Brain microvascular endothelial cell (primary cell): Measurements from ENCODE around the gene LRRC9.

ENCODE experiments used
- DNase-seq: peaks from one replicate; pipeline ENCODE4 v3.0.0-alpha.2; 2020
- H3K27ac ChIP-seq: fragments of 250-450 bp; sonication (Bioruptor Pico); 2 replicates; pipeline ENCODE4 v1.5.1; 2020; ENCODE audit warnings: mild to moderate bottlenecking, moderate library complexity
- H3K27me3 ChIP-seq: fragments of 250-450 bp; sonication (Bioruptor Pico); replicated peaks from 2 replicates; pipeline ENCODE4 v1.5.1; 2020; ENCODE audit warnings: mild to moderate bottlenecking
- H3K36me3 ChIP-seq: fragments of 250-450 bp; sonication (Bioruptor Pico); replicated peaks from 2 replicates; pipeline ENCODE4 v1.5.1; 2020; ENCODE audit warnings: mild to moderate bottlenecking
- H3K4me3 ChIP-seq: 2 replicates; pipeline ENCODE4 v1.5.1; 2011; ENCODE audit warnings: low read depth, mild to moderate bottlenecking, control low read depth, low read length, moderate library complexity
- in situ Hi-C: cut with HindIII; loops from 2 replicates; pipeline ENCODE4 v1.10.0; 2017; ENCODE audit warnings: low sequenced_read_pairs, low pct_ligation_motif_present
- TF ChIP-seq, protein P1 (sequence below): IDR thresholded peaks from 2 replicates; pipeline ENCODE4 v1.5.1; 2011; ENCODE audit warnings: low read depth, mild to moderate bottlenecking, moderate library complexity, low read length, control low read depth, inconsistent platforms; ENCODE audit errors: missing control alignments

LRRC9 gene

DNA sequence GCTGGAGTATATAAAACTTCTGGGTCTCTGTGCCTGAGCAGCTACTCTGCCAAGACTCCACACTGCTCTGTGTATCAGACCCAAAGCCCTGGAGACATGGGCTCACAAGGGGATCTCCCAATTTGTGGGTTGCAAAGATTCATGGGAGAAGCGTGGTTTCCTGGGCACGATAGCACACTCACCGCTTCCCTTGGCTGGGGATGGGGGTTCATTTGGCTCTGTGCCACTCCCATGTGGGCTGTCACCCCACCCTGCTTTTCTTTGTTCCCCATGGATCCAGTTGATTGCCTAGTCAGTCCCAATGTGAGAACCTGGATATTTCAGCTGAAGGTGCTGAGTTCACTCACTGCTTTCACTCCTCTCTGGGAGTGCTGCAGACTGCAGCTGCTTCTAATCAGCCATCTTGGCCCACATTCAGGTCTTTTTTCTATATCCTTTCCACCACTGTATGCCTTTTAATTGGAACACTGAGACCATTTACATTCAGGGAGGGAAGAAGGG lies 131.8 kb downstream of the LRRC9 start:
- in situ Hi-C loops: no loop called here
- TF ChIP-seq, protein P1, sequence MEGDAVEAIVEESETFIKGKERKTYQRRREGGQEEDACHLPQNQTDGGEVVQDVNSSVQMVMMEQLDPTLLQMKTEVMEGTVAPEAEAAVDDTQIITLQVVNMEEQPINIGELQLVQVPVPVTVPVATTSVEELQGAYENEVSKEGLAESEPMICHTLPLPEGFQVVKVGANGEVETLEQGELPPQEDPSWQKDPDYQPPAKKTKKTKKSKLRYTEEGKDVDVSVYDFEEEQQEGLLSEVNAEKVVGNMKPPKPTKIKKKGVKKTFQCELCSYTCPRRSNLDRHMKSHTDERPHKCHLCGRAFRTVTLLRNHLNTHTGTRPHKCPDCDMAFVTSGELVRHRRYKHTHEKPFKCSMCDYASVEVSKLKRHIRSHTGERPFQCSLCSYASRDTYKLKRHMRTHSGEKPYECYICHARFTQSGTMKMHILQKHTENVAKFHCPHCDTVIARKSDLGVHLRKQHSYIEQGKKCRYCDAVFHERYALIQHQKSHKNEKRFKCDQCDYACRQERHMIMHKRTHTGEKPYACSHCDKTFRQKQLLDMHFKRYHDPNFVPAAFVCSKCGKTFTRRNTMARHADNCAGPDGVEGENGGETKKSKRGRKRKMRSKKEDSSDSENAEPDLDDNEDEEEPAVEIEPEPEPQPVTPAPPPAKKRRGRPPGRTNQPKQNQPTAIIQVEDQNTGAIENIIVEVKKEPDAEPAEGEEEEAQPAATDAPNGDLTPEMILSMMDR: no peak

DNA sequence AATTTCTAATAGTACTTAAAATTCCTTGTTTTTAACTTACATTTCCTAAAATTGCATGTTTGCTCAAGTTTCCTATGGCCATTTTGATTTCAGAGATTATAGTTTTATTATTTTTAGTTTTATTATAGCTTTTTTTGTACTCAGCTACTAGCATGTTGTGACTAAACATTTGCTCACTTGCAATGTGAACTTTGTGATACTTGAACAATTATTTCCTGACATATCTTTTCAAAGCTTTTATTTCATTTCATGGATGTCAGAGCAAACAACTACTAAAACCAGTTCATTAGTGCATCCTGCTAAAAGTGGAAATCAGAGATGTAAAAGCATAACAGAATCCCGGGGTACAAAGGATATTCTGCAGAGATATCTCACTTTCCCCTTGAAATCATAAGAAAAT lies 138.1 kb downstream of the LRRC9 start:
- H3K27me3 ChIP-seq: no peaks in the 10 kb centered on the region
- in situ Hi-C loops: no loop called here
- H3K4me3 ChIP-seq: no peak overlapping the region
- H3K36me3 ChIP-seq: no peaks in the 10 kb centered on the region
- H3K27ac ChIP-seq: no peak overlapping the region
- DNase-seq: no peak
- TF ChIP-seq, protein P1: no peak

More for the DNA sequence above, 131.8 kb downstream of the LRRC9 start:
- Histone ChIP-seq H3K36me3 (no peaks in the 10 kb centered on the region), H3K27ac (no peak overlapping the region), H3K4me3 (no peak overlapping the region), H3K27me3 (no peaks in the 10 kb centered on the region)
- no peak for DNase-seq

DNA sequence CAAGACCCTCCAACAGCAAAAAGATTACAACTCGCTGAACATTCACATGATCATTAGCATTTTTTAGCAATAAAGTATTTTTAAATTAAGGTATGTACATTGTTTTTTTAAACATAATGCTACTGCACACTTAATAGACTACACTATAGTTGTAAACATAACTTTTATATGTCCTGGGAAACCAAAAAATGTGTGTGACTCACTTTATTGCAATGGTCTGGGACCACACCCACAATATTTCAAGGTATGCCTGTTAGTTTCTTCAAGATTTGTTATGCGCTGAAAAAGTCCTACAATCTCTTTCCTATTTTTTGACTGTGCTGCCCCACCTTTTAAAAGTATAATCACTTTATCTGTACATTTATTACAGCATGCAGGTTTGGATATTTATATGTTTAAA lies 141.4 kb downstream of the LRRC9 start:
- no peaks in the 10 kb centered on the region for H3K36me3 ChIP-seq
- no peaks in the 10 kb centered on the region for H3K27me3 ChIP-seq
- H3K4me3 ChIP-seq: no peak overlapping the region
- in situ Hi-C loops: no loop called here
- no peak overlapping the region for H3K27ac ChIP-seq
- TF ChIP-seq, protein P1: no peak
- no peak for DNase-seq

DNA sequence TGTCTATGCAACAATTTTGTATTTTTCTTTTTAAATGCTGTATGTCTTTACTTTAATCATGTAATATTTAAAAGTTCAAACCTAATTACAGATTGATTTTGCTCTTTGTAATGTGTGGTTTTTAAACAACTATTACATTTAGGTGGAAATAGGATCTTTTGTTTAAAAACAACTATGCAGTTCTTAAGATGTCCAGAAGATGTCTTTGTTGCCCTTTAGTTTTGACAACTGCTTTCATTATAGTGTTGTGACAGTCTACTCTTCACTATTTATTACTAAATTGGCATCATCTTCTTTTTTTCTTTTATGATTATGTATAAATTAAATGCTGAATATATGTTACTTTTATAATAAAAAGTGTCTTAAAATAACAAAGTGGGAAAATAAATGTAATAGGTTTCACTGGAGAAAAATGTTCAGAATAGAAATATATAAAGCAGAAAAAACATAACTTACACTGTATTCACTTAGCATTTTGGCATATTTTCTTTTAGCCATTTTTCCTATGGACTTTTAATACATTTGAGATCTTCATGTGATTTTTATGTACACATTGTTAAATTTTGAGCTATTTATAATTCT lies 144.6 kb downstream of the LRRC9 start:
- Histone ChIP-seq H3K4me3 (no peak overlapping the region), H3K36me3 (no peaks in the 10 kb centered on the region), H3K27me3 (no peaks in the 10 kb centered on the region), H3K27ac (no peak overlapping the region)
- no peak for DNase-seq
- in situ Hi-C loops: no loop called here
- TF ChIP-seq, protein P1: peak; percentile 43

DNA sequence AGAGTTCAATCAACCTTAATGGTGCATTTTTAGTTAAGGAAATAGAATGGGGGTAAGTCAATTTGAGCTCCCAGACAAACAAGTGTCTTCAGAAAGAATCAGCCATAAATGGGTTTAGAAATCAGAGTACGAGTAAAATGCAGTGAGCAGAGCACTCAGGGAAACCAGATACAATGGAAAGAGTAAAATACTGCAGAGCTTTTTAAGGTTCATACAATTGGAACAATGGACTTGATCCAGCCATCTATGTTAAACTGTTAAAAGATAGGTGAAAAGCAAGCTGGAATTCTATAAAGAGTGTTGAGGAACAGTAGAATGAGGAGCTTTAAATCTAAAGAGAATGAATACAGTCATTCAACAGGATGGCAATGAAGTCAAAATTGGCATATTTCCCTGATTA lies 147.9 kb downstream of the LRRC9 start:
- Histone ChIP-seq H3K27ac (no peak overlapping the region), H3K4me3 (no peak overlapping the region), H3K27me3 (no peaks in the 10 kb centered on the region), H3K36me3 (no peaks in the 10 kb centered on the region)
- DNase-seq: no peak
- in situ Hi-C loops: no loop called here
- TF ChIP-seq, protein P1: no peak

DNA sequence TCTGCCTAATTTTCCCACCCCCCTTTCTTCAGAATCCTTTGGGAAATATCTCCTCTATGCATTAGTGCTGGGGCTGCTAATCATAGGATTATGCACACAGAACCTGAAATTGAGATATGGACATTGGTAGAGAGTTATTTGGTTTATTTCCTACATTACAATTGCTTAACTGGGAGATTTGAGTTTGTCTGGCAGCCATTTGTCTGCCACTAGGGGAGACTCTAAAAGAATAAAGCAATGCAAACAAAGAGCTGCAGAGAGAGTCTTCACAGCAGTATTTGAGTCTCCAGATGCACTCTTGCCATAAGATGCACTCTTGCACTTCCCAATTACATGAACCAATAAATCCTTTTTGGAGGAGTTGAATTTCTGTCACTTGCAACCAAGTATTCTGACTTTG lies 159.8 kb downstream of the LRRC9 start:
- in situ Hi-C loops: no loop called here
- H3K4me3 ChIP-seq: no peak overlapping the region
- no peak for DNase-seq
- TF ChIP-seq, protein P1: peak; percentile 51
- H3K27ac ChIP-seq: no peak overlapping the region
- no peaks in the 10 kb centered on the region for H3K36me3 ChIP-seq
- no peaks in the 10 kb centered on the region for H3K27me3 ChIP-seq
